Measurements from ENCODE around the gene PLOD1.

GRCh38 chr1:12014141-12014991 is 79.8 kb downstream of the PLOD1 start:
- peak; percentile 25; the same call in 1 of the 2 replicates for TF ChIP-seq CTCF (conservative IDR thresholded peaks at IDR 0.05; ENCODE audit: low read length)
- TF ChIP-seq EZH2phosphoT487 (IDR thresholded peaks at IDR 0.05; ENCODE audit: borderline replicate concordance), result no peak
